ENCODE data around the gene MAGI2. TPM values are rescaled to one million over a fixed set of nuclear protein-coding genes. Genes with fewer than 3 reads are reported as not detected.

MAGI2 gene
- total and polyA plus RNA-seq, 8 donors, result 6.1 to 9.2 (median 7.1) TPM

- intact Hi-C loops (cut with DNase I), result no loop called here
- Histone ChIP-seq H3K36me3 (no peaks in the 10 kb centered on the region), H3K4me3 (no peak overlapping the region), H3K4me1 (peaks cover 0 to 5% of the 10 kb centered on the region in 2 donors), H3K9me3 (no peaks in the 10 kb centered on the region), H3K27ac (no peak overlapping the region), H3K27me3 (peaks cover 0 to 3% of the 10 kb centered on the region in 2 donors)
- no peak for DNase-seq
- no peak for TF ChIP-seq CTCF (IDR thresholded peaks at IDR 0.05)
- no peak for ATAC-seq
Observed at GRCh38 chr7:78765943-78766729, 687.3 kb downstream of the MAGI2 start.

GRCh38 chr7:78764571-78764970 lies 688.9 kb downstream of the MAGI2 start:
- no peaks in the 10 kb centered on the region for H3K27me3 ChIP-seq
- DNase-seq, result no peak
- ATAC-seq, result no peak
- no peak overlapping the region for H3K4me3 ChIP-seq
- no peaks in the 10 kb centered on the region for H3K9me3 ChIP-seq
- H3K36me3 ChIP-seq, result no peaks in the 10 kb centered on the region
- no peaks in the 10 kb centered on the region for H3K4me1 ChIP-seq
- intact Hi-C loops (cut with DNase I), result no loop called here
- TF ChIP-seq CTCF (IDR thresholded peaks at IDR 0.05), result no peak
- H3K27ac ChIP-seq, result no peak overlapping the region

GRCh38 chr7:78762625-78763024 lies 690.8 kb downstream of the MAGI2 start:
- no peak for TF ChIP-seq CTCF (IDR thresholded peaks at IDR 0.05)
- Histone ChIP-seq H3K27ac (no peak overlapping the region), H3K27me3 (no peaks in the 10 kb centered on the region), H3K9me3 (no peaks in the 10 kb centered on the region), H3K4me3 (no peak overlapping the region), H3K36me3 (no peaks in the 10 kb centered on the region), H3K4me1 (no peaks in the 10 kb centered on the region)
- no peak for DNase-seq
- no peak for ATAC-seq
- intact Hi-C loops (cut with DNase I), result no loop called here

GRCh38 chr7:78760620-78761355 lies 692.7 kb downstream of the MAGI2 start:
- no peak for ATAC-seq
- no peaks in the 10 kb centered on the region for H3K36me3 ChIP-seq
- H3K27me3 ChIP-seq, result no peaks in the 10 kb centered on the region
- H3K4me1 ChIP-seq, result no peaks in the 10 kb centered on the region
- intact Hi-C loops (cut with DNase I), result no loop called here
- no peak for TF ChIP-seq CTCF (IDR thresholded peaks at IDR 0.05)
- no peaks in the 10 kb centered on the region for H3K9me3 ChIP-seq
- no peak for DNase-seq
- no peak overlapping the region for H3K27ac ChIP-seq
- no peak overlapping the region for H3K4me3 ChIP-seq

- ATAC-seq (no peak), DNase-seq (no peak)
- Histone ChIP-seq H3K36me3 (no peaks in the 10 kb centered on the region), H3K4me1 (no peaks in the 10 kb centered on the region), H3K4me3 (no peak overlapping the region), H3K9me3 (peaks cover 0 to 15% of the 10 kb centered on the region in 2 donors), H3K27ac (no peak overlapping the region), H3K27me3 (no peaks in the 10 kb centered on the region)
- TF ChIP-seq CTCF (IDR thresholded peaks at IDR 0.05), result no peak
- intact Hi-C loops (cut with DNase I), result no loop called here
Observed at GRCh38 chr7:78752554-78752953, 700.9 kb downstream of the MAGI2 start.

All from left lung (tissue), 10 donors.